G401.6 (cell line): ENCODE measurements around the gene PROSER2.

Source experiments
- FAIRE-seq: peaks from 2 replicates; lab custom pipeline; 2012; peaks lifted over from hg19 to GRCh38; lab: Jason Lieb, UNC

The PROSER2 gene

DNA sequence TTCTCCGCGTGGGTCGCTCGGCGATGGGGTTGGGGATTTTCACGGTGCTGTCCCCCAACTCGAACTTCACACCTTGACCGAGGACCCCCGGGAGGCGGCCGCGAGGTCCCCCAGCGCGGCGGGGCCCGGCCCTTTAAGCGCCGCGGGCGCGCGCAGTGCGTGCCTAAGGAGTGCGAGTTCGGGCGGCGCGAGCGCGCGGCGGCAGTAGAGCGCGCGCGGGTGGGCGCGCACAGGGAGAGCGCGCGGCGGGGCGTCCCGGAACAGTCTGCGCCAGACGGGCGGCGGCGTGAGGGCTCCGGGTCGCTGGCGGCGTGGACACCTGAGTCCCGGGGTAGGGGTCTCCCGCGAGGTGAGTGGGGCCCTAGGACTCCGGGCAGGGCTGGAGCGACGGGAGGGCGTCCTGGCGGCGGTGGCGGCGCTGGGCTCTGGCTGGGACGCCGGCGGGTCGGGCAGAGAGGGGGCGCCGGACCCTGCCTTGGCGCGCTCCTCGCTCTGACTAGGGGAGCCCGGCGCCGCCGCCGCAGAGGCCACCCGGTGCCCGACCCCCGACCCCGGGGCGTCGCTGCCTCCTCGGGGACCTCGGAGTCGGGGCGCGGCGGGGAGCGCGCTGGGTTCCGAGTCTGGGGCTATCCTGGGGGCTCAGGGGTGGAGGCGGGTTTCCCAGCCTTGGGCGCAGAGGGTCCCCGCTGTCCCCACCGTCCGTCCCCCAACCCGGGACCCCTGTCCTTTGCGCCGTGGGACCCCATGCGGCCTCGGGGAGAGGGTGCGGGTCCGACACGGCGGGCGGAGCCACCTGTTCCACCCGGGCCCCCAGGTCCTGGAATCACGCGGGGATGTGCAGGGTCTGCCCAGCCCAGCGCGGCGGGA lies at the start of gene PROSER2:
Gene PROSER2 (plus strand): TSS at position 235 of the 867 bp plus-strand sequence. CDS start 28,722 bp downstream, outside the sequence.
- no peak for FAIRE-seq

DNA sequence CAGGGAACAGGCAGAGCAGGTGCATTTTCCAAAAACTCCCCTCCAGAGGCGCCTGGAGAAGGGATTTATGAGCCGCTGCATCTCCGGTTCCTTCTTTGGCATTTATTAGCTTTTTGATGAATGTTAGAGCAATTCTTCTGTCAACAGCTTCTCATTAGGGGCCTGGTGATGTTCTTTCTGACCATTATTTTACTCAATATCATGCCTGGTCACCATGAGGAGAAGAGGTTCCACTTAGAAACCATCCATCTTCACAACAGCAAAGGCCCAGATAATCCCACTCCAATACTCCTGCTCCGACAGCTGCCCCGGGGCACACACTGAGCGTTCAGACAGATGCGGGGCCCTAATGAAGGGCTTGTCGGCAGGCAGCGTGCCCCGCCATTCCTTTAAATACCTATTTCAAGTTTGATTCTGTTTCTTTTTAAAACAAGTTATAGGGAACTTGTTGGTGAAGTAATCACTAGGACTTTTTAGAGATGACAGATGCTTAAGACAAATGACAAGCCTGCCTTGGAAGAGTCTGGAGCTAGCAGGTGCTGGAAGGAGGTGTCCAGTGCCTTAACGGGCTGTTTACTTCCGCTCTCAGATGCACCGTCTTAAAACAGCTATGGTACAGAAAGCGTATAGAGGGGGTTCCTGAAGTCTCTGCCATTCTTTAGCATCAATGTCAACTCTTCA lies 49.3 kb upstream of the PROSER2 start:
- no peak for FAIRE-seq

DNA sequence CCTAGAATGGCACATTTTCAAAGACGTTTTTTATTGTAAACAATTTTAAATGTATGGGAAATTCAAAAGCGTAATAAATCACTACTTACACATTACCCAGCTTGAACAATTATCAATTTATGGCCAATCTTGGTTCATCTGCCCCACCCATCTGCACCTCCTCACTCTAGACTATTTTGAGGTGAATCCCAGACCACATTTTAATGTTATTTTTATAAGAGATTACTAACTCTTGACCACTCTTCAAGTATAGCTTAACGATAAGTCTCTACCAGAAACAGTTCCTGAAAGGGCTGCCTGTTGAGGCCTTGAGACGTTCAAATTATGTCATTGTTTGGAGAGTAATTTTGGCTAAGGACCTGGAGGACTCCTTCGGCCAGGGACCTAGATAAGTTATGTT lies 47.7 kb upstream of the PROSER2 start:
- no peak for FAIRE-seq

DNA sequence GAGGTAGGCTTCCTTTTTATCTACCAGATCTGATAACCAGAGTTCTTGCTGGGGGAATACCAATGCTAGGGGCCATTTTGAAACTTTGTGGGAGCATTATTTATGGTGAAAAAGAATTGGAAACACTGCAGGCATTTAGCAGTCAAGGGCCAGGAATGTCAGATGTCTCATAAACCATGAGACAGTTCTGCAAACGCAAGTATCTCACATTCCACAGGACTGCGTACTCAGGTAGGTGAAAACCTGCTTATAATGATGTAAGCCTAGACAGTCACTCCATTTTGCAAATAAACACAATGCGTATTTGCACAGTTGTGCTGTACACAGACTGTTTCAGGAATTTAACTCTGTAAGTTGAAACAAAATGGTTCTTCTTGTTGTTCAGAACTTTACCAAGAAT lies 47.1 kb upstream of the PROSER2 start:
- no peak for FAIRE-seq

DNA sequence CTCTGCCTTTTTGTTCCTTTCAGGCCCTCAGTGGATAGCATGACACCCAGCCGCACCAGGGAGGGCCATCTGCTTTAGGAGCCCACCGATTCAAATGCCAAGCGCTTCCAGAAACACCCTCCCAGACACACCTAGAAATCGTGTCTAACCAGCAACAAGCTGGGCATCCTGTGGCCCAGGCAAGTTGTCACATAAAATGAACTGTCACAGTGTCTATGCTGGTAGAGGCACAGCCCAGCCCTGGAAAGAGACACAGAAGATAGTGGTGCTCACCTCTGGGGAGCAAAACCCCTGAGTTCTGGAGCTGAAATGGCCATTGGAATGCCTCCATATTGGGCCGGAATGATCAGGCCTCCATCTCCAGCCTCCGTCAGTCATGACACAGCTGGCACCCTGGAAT lies 42.0 kb upstream of the PROSER2 start:
- no peak for FAIRE-seq

GRCh38 chr10:11782793-11783557 lies 40.2 kb upstream of the PROSER2 start:
- FAIRE-seq = peak; percentile 91

DNA sequence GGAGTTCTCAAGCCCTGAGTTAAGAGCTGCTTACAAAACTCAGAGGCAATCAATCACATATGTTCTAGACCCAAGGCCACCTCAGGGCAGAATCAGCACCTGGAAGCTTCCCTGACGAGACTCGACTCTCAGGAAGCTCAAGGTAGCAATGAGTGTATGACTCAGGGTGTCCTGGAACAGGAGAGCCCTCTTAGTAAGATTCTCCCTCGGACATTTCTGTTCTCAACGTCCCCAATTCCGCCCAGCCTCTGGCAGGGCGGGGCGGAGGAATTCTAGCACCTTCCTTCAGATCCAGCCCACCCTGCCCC lies 39.6 kb upstream of the PROSER2 start:
- FAIRE-seq = no peak

- FAIRE-seq = no peak
Observed at GRCh38 chr10:11787374-11787773, 35.8 kb upstream of the PROSER2 start.

DNA sequence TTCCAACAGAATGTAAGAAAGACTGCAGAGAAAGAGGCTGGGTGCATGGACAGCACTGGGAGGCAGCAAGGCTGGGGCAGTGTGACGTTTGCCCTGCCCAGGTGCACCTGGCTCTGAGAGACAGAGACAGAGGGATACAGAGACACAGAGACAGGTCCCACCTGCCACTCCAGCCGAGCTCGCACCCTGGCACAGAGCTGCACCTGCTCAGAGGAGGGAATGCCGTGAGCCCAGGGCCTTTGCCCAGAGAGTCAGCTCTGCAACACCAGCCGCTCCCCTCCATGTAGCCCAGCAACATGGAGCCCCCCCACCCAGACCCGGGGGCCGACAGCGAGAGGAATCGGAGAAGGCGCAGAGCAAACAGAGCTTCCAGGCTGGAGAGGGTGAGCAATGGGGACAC lies 35.3 kb upstream of the PROSER2 start:
- no peak for FAIRE-seq

DNA sequence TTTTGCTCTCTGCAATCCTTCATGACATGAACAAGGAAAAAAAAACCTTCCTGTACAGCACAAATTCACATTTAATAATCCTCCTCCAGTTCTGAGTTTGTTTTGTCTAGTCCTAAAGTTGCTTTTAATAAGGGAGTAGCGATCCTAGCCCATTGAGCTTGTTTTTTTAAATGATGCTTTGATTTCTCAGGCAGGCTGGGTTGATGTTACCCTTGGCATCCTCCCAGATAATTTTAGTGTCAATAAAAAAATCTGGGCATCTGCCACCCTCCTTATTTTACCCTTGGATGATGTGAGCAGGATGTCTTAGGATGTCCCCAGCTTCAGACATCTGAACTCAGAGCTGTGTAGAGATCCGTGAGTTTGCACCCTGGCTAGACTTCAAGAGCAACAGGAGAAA lies 33.9 kb upstream of the PROSER2 start:
- no peak for FAIRE-seq

DNA sequence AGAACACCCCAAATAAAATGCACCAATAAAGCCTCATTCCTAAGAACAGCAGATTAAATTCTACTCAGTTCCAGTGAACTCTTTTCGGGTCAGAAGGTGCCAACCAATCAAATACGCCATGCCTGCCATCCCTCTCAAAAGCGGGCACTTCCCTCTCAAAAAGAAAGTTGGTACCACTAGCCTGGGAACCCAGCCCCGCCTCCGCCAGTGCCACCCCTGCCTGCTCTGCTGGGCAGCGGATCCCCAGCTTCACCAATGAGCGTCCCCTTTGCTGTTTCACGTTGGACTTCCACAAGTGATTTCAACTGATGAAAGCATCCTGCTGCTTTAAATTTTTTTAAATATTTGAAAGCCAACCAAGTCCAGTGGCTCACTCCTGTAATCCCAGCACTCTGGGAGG lies 33.2 kb upstream of the PROSER2 start:
- FAIRE-seq = no peak

- no peak for FAIRE-seq
Observed at GRCh38 chr10:11793762-11794479, 29.2 kb upstream of the PROSER2 start.

DNA sequence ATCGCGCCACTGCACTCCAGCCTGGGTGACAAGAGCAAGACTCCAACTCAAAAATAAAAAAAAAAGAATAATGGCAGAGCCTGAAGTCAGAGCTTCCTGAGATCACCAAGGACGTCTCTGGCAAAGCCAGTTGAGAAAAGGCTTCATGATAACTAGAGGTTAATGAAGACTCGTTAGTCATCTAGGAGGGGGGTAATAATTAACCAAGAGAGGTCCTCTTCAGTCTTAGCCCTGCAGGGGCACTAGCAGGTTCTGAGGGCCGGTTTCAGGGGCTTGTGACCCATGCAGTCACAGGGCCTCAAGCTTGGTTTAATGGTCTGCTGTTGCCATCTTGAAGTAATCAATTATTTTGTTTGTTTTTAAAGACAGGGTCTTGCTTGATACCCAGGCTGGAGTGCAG lies 28.6 kb upstream of the PROSER2 start:
- FAIRE-seq = no peak

GRCh38 chr10:11795101-11795920 lies 27.8 kb upstream of the PROSER2 start:
- FAIRE-seq = no peak

GRCh38 chr10:11796474-11796873 lies 26.7 kb upstream of the PROSER2 start:
- no peak for FAIRE-seq

DNA sequence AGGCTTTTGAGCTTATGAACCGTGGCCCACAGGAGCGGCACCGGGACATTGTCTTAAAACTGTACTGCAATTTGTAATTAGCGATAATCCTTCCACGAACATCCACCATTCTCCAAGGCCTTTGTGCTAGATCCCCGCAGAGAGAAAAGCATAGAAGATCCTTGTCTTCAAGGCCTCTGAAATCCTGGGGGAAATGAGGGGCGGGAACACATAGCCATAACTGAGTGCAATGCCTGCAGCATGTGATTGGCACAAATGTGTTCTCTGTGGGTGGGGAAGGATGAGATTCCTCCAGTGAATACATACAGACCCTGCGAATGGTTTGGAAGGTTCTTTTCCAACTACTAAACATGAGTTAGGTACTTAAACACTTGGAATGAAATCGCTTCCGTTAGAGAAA lies 25.9 kb upstream of the PROSER2 start:
- FAIRE-seq = no peak

GRCh38 chr10:11797847-11798633 lies 25.1 kb upstream of the PROSER2 start:
- no peak for FAIRE-seq

DNA sequence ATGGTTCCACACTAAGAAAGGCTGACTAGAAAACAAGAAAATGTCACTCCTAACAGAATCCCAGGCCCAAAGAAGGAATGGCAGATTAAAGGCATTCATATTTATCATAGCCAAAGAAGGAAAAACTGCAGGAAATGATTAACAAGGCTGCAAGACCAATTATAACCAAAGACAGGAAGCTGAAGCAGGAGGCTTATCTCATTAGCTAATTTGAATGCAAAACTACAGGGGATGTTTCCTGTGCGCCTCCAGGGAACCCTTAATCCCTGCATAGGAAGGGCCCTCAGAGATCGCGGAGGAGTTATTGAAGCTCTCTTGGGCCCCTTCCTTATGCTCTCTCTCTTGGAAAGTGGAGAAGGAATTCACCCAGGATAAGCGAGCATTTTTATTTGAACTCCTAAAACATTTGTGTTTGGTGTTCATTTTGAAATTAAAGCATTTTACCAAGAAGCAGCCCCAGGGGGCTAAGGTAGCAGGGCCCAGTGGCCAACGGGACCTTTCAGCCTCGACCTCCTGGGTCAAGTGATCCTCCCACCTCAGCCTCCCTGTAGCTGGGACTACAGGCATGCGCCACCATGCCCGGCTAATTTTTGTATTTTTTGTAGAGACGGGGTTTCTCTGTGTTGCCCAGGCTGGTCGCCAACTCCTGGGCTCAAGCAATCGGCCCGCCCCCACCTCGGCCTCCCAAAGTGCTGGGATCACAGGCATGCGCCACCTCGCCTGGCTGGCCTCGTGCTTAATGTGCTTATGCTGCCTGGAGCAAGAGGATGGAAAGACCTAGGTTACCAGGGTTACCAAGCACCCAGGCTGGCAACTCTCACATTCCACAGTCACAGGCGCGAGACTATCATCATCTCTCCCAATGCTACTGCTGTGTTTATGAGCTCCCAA lies 24.1 kb upstream of the PROSER2 start:
- FAIRE-seq = no peak

- FAIRE-seq = no peak
Observed at GRCh38 chr10:11799736-11800080, 23.4 kb upstream of the PROSER2 start.

- no peak for FAIRE-seq
Observed at GRCh38 chr10:11804336-11804735, 18.8 kb upstream of the PROSER2 start.
